HepG2 (cell line): Measurements from ENCODE around the gene PDE3B. TPM values are rescaled to one million over a fixed set of nuclear protein-coding genes. Genes with fewer than 3 reads are reported as not detected.

Source experiments
- AHR ChIP-seq: IDR thresholded peaks from 2 replicates; pipeline ENCODE4 v1.6.1; 2018; ENCODE audit warnings: missing genetic modification reagents, missing compliant biosample characterization
- CC2D1A ChIP-seq: sonication (generic); formaldehyde crosslinking; IDR thresholded peaks from 2 replicates; pipeline ENCODE4 v1.8.1; 2023; ENCODE audit warnings: mild to moderate bottlenecking, missing genetic modification reagents
- CEBPG ChIP-seq: IDR thresholded peaks from 2 replicates; pipeline ENCODE4 v1.6.1; 2016
- EED ChIP-seq: sonication (generic); formaldehyde crosslinking; IDR thresholded peaks from 2 replicates; pipeline ENCODE4 v1.5.0; 2020; ENCODE audit warnings: mild to moderate bottlenecking, missing genetic modification reagents
- FOXA3 ChIP-seq: IDR thresholded peaks from 2 replicates; pipeline ENCODE4 v1.6.1; 2016; ENCODE audit warnings: missing genetic modification reagents, missing compliant biosample characterization
- HMG20A ChIP-seq: IDR thresholded peaks from 2 replicates; pipeline ENCODE4 v1.6.1; 2016; ENCODE audit warnings: borderline replicate concordance
- KLF16 ChIP-seq, 2 experiments: sonication (generic) in 1 of 2; formaldehyde crosslinking in 1 of 2; IDR thresholded peaks; 2 replicates each; pipeline versions ENCODE4 v1.6.1 to v1.8.0; 2016 to 2023; ENCODE audit warnings: missing genetic modification reagents in 2 of 2, missing compliant biosample characterization in 1 of 2
- KLF6 ChIP-seq: IDR thresholded peaks from 2 replicates; pipeline ENCODE4 v1.8.0; 2016; ENCODE audit warnings: missing biosample characterization, missing genetic modification reagents
- PPARG ChIP-seq: conservative IDR thresholded peaks from 2 replicates; pipeline ENCODE4 v1.6.1; 2016; ENCODE audit warnings: missing biosample characterization, missing genetic modification reagents
- SOX13 ChIP-seq, 3 experiments: fragments of 450-650 bp in 1 of 3; sonication (generic) in 1 of 3; formaldehyde crosslinking in 1 of 3; IDR thresholded peaks in 2 of 3; conservative IDR thresholded peaks in 1 of 3; 2 replicates each; pipeline versions ENCODE4 v1.5.0 to v1.6.1; 2016 to 2020; ENCODE audit warnings: antibody characterized with exemption in 1 of 3, mild to moderate bottlenecking in 1 of 3, missing compliant biosample characterization in 1 of 3, missing genetic modification reagents in 1 of 3, moderate library complexity in 1 of 3
- TBP ChIP-seq: sonication (generic); formaldehyde crosslinking; IDR thresholded peaks from 2 replicates; pipeline ENCODE4 v1.5.0; 2020; ENCODE audit warnings: missing genetic modification reagents
- ZBTB38 ChIP-seq: sonication (generic); formaldehyde crosslinking; IDR thresholded peaks from 2 replicates; pipeline ENCODE4 v1.5.1; 2020; ENCODE audit warnings: mild to moderate bottlenecking, missing genetic modification reagents
- ZC3H13 ChIP-seq: sonication (generic); formaldehyde crosslinking; IDR thresholded peaks from 2 replicates; pipeline ENCODE4 v1.8.1; 2023; ENCODE audit warnings: mild to moderate bottlenecking, missing genetic modification reagents, moderate library complexity
- ZNF124 ChIP-seq: sonication (generic); formaldehyde crosslinking; IDR thresholded peaks from 2 replicates; pipeline ENCODE4 v1.4.0; 2020; ENCODE audit warnings: missing genetic modification reagents
- ZNF326 ChIP-seq: sonication (generic); formaldehyde crosslinking; IDR thresholded peaks from 2 replicates; pipeline ENCODE4 v1.4.0; 2020; ENCODE audit warnings: missing genetic modification reagents, borderline replicate concordance
- ZNF552 ChIP-seq: sonication (generic); formaldehyde crosslinking; IDR thresholded peaks from 2 replicates; pipeline ENCODE4 v1.9.0; 2022; ENCODE audit warnings: missing genetic modification reagents, mild to moderate bottlenecking, borderline replicate concordance
- ZNF567 ChIP-seq: sonication (generic); formaldehyde crosslinking; IDR thresholded peaks from 2 replicates; pipeline ENCODE4 v1.8.1; 2023; ENCODE audit warnings: mild to moderate bottlenecking, missing genetic modification reagents, borderline replicate concordance
- ZSCAN25 ChIP-seq: sonication (generic); formaldehyde crosslinking; IDR thresholded peaks from 2 replicates; pipeline ENCODE4 v1.8.0; 2022; ENCODE audit warnings: mild to moderate bottlenecking, missing genetic modification reagents
- polyA plus RNA-seq, 8 experiments: library from polyadenylated mRNA; depleted of rRNA in 3 of 8; stranded (reverse) in 7 of 8; unstranded in 1 of 8; fragments of >200 nt; fragmentation: Illumina TruSeq in 4 of 8; extraction: Trizol in 4 of 8; gene quantifications; 2 replicates each; pipeline versions ENCODE4 v1.2.1 to v1.2.3, GENCODE V29; 2011 to 2016; ENCODE audit warnings: low read depth in 4 of 8, missing spikeins in 1 of 8, mixed read lengths in 1 of 8; ENCODE audit not compliant: insufficient read depth in 1 of 8
- total RNA-seq, 5 experiments: library from RNA; depleted of rRNA; stranded (reverse); fragments of >200 nt; fragmentation: Illumina TruSeq; extraction: Trizol; gene quantifications; 2 replicates each; pipeline ENCODE4 v1.2.3, GENCODE V29; 2016; ENCODE audit warnings: low read depth in 1 of 5
- TF ChIP-seq, protein P1 (sequence below): sonication (generic); formaldehyde crosslinking; IDR thresholded peaks from 2 replicates; pipeline ENCODE4 v1.9.0; 2021; ENCODE audit warnings: missing genetic modification reagents, borderline replicate concordance
- TF ChIP-seq, protein P2 (sequence below): sonication (generic); formaldehyde crosslinking; IDR thresholded peaks from 2 replicates; pipeline ENCODE4 v1.4.0; 2020; ENCODE audit warnings: mild to moderate bottlenecking, missing genetic modification reagents
- TF ChIP-seq, protein P3 (sequence below): IDR thresholded peaks from 2 replicates; pipeline ENCODE4 v1.6.1; 2012; ENCODE audit warnings: low read length, improper control_type of control experiment
- TF ChIP-seq, protein P4 (sequence below): sonication (generic); formaldehyde crosslinking; IDR thresholded peaks from 2 replicates; pipeline ENCODE4 v1.5.0; 2020; ENCODE audit warnings: mild to moderate bottlenecking, missing genetic modification reagents, borderline replicate concordance

The PDE3B gene
- total and polyA plus RNA-seq, 2 of the 13 experiments (the other 11 are each of a cell fraction or from before 2014, with no cell fraction given): 14.1 to 26.5 TPM

DNA sequence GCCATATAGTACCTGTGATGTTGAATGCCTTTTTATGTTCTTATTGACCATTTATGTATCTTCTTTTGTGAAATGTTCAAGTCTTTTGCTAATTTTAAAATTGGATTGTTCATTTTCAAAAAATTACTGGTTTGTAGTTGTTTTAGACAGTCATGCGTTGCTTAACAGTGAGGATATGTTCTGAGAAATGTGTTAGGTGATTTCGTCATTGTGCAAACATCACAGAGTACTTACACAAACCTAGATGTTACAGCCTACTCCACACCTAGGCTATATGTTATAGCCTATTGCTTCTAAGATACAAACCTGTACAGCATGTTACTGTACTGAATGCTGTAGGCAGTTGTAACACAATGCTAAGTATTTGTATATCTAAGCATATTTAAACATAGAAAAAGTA is 32.5 kb downstream of the PDE3B start (continued):
- TF ChIP-seq KLF6 (CRISPR knock-in tag) (no peak), ZNF326 (CRISPR knock-in tag) (no peak), TBP (no peak), ZNF124 (CRISPR knock-in tag) (no peak), SOX13 (IDR thresholded peaks at IDR 0.05) (no peak), SOX13 (CRISPR knock-in tag; conservative IDR thresholded peaks at IDR 0.05 in 1 of 2, IDR thresholded peaks at IDR 0.05 in 1 of 2) (peak in 1 of 2 experiments; percentile 52; a peak in 1 of 4 replicates), EED (CRISPR knock-in tag) (no peak), ZBTB38 (CRISPR knock-in tag) (no peak), AHR (no peak), ZNF552 (no peak), ZSCAN25 (CRISPR knock-in tag) (no peak), ZC3H13 (CRISPR knock-in tag) (no peak), KLF16 (CRISPR knock-in tag; IDR thresholded peaks at IDR 0.05) (peak in 1 of 2 experiments; percentile 39; a peak in 1 of 4 replicates), CEBPG (CRISPR knock-in tag) (peak; percentile 93), CC2D1A (no peak), PPARG (CRISPR knock-in tag) (no peak), FOXA3 (CRISPR knock-in tag) (peak; percentile 89), HMG20A (CRISPR knock-in tag) (peak; percentile 67), ZNF567 (no peak)
- TF ChIP-seq, protein P1, sequence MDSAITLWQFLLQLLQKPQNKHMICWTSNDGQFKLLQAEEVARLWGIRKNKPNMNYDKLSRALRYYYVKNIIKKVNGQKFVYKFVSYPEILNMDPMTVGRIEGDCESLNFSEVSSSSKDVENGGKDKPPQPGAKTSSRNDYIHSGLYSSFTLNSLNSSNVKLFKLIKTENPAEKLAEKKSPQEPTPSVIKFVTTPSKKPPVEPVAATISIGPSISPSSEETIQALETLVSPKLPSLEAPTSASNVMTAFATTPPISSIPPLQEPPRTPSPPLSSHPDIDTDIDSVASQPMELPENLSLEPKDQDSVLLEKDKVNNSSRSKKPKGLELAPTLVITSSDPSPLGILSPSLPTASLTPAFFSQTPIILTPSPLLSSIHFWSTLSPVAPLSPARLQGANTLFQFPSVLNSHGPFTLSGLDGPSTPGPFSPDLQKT (CRISPR knock-in tag): no peak
- TF ChIP-seq, protein P2, sequence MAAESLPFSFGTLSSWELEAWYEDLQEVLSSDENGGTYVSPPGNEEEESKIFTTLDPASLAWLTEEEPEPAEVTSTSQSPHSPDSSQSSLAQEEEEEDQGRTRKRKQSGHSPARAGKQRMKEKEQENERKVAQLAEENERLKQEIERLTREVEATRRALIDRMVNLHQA (CRISPR knock-in tag): no peak
- TF ChIP-seq, protein P3, sequence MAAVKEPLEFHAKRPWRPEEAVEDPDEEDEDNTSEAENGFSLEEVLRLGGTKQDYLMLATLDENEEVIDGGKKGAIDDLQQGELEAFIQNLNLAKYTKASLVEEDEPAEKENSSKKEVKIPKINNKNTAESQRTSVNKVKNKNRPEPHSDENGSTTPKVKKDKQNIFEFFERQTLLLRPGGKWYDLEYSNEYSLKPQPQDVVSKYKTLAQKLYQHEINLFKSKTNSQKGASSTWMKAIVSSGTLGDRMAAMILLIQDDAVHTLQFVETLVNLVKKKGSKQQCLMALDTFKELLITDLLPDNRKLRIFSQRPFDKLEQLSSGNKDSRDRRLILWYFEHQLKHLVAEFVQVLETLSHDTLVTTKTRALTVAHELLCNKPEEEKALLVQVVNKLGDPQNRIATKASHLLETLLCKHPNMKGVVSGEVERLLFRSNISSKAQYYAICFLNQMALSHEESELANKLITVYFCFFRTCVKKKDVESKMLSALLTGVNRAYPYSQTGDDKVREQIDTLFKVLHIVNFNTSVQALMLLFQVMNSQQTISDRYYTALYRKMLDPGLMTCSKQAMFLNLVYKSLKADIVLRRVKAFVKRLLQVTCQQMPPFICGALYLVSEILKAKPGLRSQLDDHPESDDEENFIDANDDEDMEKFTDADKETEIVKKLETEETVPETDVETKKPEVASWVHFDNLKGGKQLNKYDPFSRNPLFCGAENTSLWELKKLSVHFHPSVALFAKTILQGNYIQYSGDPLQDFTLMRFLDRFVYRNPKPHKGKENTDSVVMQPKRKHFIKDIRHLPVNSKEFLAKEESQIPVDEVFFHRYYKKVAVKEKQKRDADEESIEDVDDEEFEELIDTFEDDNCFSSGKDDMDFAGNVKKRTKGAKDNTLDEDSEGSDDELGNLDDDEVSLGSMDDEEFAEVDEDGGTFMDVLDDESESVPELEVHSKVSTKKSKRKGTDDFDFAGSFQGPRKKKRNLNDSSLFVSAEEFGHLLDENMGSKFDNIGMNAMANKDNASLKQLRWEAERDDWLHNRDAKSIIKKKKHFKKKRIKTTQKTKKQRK: no peak
- TF ChIP-seq, protein P4, sequence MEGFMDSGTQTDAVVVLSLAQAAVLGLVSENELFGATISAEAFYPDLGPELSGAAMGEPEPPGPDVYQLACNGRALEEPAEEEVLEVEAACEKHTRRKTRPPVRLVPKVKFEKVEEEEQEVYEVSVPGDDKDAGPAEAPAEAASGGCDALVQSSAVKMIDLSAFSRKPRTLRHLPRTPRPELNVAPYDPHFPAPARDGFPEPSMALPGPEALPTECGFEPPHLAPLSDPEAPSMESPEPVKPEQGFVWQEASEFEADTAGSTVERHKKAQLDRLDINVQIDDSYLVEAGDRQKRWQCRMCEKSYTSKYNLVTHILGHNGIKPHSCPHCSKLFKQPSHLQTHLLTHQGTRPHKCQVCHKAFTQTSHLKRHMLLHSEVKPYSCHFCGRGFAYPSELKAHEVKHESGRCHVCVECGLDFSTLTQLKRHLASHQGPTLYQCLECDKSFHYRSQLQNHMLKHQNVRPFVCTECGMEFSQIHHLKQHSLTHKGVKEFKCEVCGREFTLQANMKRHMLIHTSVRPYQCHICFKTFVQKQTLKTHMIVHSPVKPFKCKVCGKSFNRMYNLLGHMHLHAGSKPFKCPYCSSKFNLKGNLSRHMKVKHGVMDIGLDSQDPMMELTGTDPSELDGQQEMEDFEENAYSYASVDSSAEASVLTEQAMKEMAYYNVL (CRISPR knock-in tag): no peak
